B cell (primary cell): ENCODE measurements around the gene CDC42SE1. TPM values are rescaled to one million over a fixed set of nuclear protein-coding genes. Genes with fewer than 3 reads are reported as not detected.

Experiments
- ATAC-seq: fragments of 200-7000 bp; cut with Tn5 transposase; one replicate; pipeline ENCODE4 v1.10.0; 2021; ENCODE audit warnings: low read depth, mild to moderate bottlenecking, moderate number of reproducible peaks, moderate library complexity
- CTCF ChIA-PET: fragments of 350-600 bp; sonication (Branson Sonifier 250); formaldehyde crosslinking; loops from one replicate; lab custom pipeline; 2021; ENCODE audit warnings: antibody characterized with exemption, inconsistent platforms; lab: Charles Lee
- POLR2A ChIA-PET: fragments of 350-600 bp; sonication (Branson Sonifier 250); formaldehyde crosslinking; loops from one replicate; lab custom pipeline; 2021; ENCODE audit warnings: antibody characterized with exemption; lab: Charles Lee
- DNase-seq: peaks from one replicate; pipeline ENCODE4 v3.0.0; 2013
- H2AFZ ChIP-seq: 2 replicates; pipeline ENCODE4 v1.6.1; 2012; ENCODE audit warnings: mild to moderate bottlenecking, low read depth, low read length; ENCODE audit not compliant: insufficient read depth, poor library complexity, severe bottlenecking
- H3K27ac ChIP-seq, 2 donors: 1 replicate in 1 of 2; 2 replicates in 1 of 2; pipeline ENCODE4 v1.5.1; 2012 to 2013; ENCODE audit warnings: low read length in 2 of 2, mild to moderate bottlenecking in 2 of 2, moderate library complexity in 1 of 2
- H3K27me3 ChIP-seq, 4 experiments: fragments of 200-600 bp in 1 of 4; sonication (generic) in 1 of 4; replicated peaks in 1 of 4; 1 replicate in 2 of 4; 2 replicates in 2 of 4; pipeline versions ENCODE4 v1.6.1 to v1.7.0; 2013 to 2016; ENCODE audit warnings: low read length in 3 of 4, mild to moderate bottlenecking in 2 of 4, mixed read lengths in 1 of 4, moderate library complexity in 1 of 4; ENCODE audit not compliant: insufficient read depth in 4 of 4, control insufficient read depth in 3 of 4; ENCODE audit errors: control extremely low read depth in 1 of 4
- H3K36me3 ChIP-seq, 2 experiments: replicated peaks in 1 of 2; 1 replicate in 1 of 2; 2 replicates in 1 of 2; pipeline versions ENCODE4 v1.6.1 to v1.7.1; 2013; ENCODE audit warnings: low read length in 1 of 2; ENCODE audit not compliant: insufficient read depth in 2 of 2, control insufficient read depth in 1 of 2; ENCODE audit errors: control extremely low read depth in 1 of 2, extremely low read depth in 1 of 2
- H3K4me1 ChIP-seq, 2 donors: fragments of 200-600 bp in 1 of 2; sonication (generic) in 1 of 2; 1 replicate in 1 of 2; 2 replicates in 1 of 2; pipeline versions ENCODE4 v1.5.1 to v1.6.1; 2013 to 2017; ENCODE audit warnings: low read length in 2 of 2; ENCODE audit not compliant: control insufficient read depth in 2 of 2, insufficient read depth in 2 of 2
- H3K4me2 ChIP-seq: replicated peaks from 2 replicates; pipeline ENCODE3; 2012; ENCODE audit warnings: mild to moderate bottlenecking, low read depth, low read length; ENCODE audit not compliant: poor library complexity, severe bottlenecking
- H3K4me3 ChIP-seq, 5 experiments: fragments of 200-600 bp in 1 of 5; sonication (generic) in 1 of 5; 1 replicate in 3 of 5; 2 replicates in 2 of 5; pipeline versions ENCODE4 v1.5.1 to v1.7.0; 2011 to 2016; ENCODE audit warnings: low read length in 4 of 5, mild to moderate bottlenecking in 4 of 5, low read depth in 2 of 5, control low read depth in 1 of 5, moderate library complexity in 1 of 5; ENCODE audit not compliant: insufficient read depth in 1 of 5; ENCODE audit errors: control extremely low read depth in 1 of 5, extremely low read depth in 1 of 5
- H3K79me2 ChIP-seq: fragments of 200-600 bp; sonication (generic); one replicate; pipeline ENCODE4 v1.6.0; 2016; ENCODE audit warnings: low read length; ENCODE audit not compliant: control insufficient read depth, insufficient read depth
- H3K9ac ChIP-seq: fragments of 200-600 bp; sonication (generic); 2 replicates; pipeline ENCODE4 v1.6.1; 2017; ENCODE audit warnings: mild to moderate bottlenecking, low read length, moderate library complexity
- H3K9me3 ChIP-seq, 3 donors: one replicate each; pipeline versions ENCODE4 v1.6.1 to v1.7.1; 2013; ENCODE audit warnings: low read length in 2 of 3; ENCODE audit not compliant: control insufficient read depth in 2 of 3, insufficient read depth in 1 of 3; ENCODE audit errors: control extremely low read depth in 1 of 3
- H4K20me1 ChIP-seq: 2 replicates; pipeline ENCODE4 v1.6.0; 2012; ENCODE audit warnings: mild to moderate bottlenecking, low read length; ENCODE audit not compliant: insufficient read depth, control insufficient read depth, poor library complexity, severe bottlenecking
- H3K27ac Mint-ChIP-seq: one replicate; pipeline ENCODE4 v1.8.0; 2021; ENCODE audit warnings: mixed read lengths
- H3K27me3 Mint-ChIP-seq: one replicate; pipeline ENCODE4 v1.8.0; 2021; ENCODE audit warnings: mixed read lengths
- H3K4me1 Mint-ChIP-seq: one replicate; pipeline ENCODE4 v1.8.0; 2021; ENCODE audit warnings: mixed read lengths
- H3K4me3 Mint-ChIP-seq: one replicate; pipeline ENCODE4 v1.8.0; 2021; ENCODE audit warnings: mixed read lengths
- H3K9me3 Mint-ChIP-seq: one replicate; pipeline ENCODE4 v1.8.0; 2022; ENCODE audit warnings: mixed read lengths; ENCODE audit not compliant: insufficient read depth
- EZH2 ChIP-seq: IDR thresholded peaks from 2 replicates; pipeline ENCODE4 v1.6.1; 2012; ENCODE audit warnings: borderline replicate concordance, low read depth, mild to moderate bottlenecking, moderate library complexity, low read length; ENCODE audit not compliant: insufficient read depth, poor library complexity, severe bottlenecking
- WGBS: methylation state at CpG from one replicate; pipeline ENCODE4 v1.1.5; 2013; ENCODE audit warnings: missing lambda C conversion rate; ENCODE audit not compliant: insufficient coverage; 5-methylcytosine and 5-hydroxymethylcytosine counted together
- intact Hi-C: fragments of 100-400 bp; cut with micrococcal nuclease; formaldehyde crosslinking; loops from one replicate; pipeline ENCODE4 v1.10.0; 2022
- polyA plus RNA-seq: library from polyadenylated mRNA; depleted of rRNA; stranded (reverse); fragments of >200 nt; gene quantifications from 2 replicates; pipeline ENCODE4 v1.2.3, GENCODE V29; 2012
- total RNA-seq, 2 donors: library from RNA; stranded (reverse); fragments of 120-200 nt in 1 of 2; gene quantifications; 1 replicate in 1 of 2; 2 replicates in 1 of 2; pipeline versions ENCODE4 v1.2.3 to v1.2.4, GENCODE V29; 2013 to 2022
- TF ChIP-seq, protein P1 (sequence below): fragments of 200-600 bp; IDR thresholded peaks from one replicate; pipeline ENCODE4 v1.8.0; 2022; ENCODE audit warnings: antibody characterized with exemption, mild to moderate bottlenecking

Gene CDC42SE1
- total and polyA plus RNA-seq, 2 donors (not counting 1 experiment from before 2014, with no cell fraction given), result 238 to 366 TPM

- Mint-ChIP-seq H3K27me3 (no peaks in the 10 kb centered on the region), H3K27ac (peak overlapping the region; percentile 42), H3K4me1 (no peaks in the 10 kb centered on the region), H3K4me3 (no peak overlapping the region), H3K9me3 (no peaks in the 10 kb centered on the region)
- no peak overlapping the region for H3K9ac ChIP-seq
- intact Hi-C loops, result no loop called here
- no peaks in the 10 kb centered on the region for H3K9me3 ChIP-seq
- no peak overlapping the region for H2AFZ ChIP-seq
- ChIA-PET POLR2A (no interaction called here), CTCF (interaction anchor here (1.3 kb wide), 1 partner anchor 56 kb away, joined by 3 read pairs; no protein-coding TSS in a partner anchor)
- H3K4me1 ChIP-seq, result no peaks in the 10 kb centered on the region
- peaks cover 3 to 33% of the 10 kb centered on the region in 2 experiments for H3K36me3 ChIP-seq
- no peak overlapping the region for H3K27ac ChIP-seq
- H3K27me3 ChIP-seq, result no peaks in the 10 kb centered on the region
- TF ChIP-seq EZH2, result no peak
- TF ChIP-seq, protein P1, sequence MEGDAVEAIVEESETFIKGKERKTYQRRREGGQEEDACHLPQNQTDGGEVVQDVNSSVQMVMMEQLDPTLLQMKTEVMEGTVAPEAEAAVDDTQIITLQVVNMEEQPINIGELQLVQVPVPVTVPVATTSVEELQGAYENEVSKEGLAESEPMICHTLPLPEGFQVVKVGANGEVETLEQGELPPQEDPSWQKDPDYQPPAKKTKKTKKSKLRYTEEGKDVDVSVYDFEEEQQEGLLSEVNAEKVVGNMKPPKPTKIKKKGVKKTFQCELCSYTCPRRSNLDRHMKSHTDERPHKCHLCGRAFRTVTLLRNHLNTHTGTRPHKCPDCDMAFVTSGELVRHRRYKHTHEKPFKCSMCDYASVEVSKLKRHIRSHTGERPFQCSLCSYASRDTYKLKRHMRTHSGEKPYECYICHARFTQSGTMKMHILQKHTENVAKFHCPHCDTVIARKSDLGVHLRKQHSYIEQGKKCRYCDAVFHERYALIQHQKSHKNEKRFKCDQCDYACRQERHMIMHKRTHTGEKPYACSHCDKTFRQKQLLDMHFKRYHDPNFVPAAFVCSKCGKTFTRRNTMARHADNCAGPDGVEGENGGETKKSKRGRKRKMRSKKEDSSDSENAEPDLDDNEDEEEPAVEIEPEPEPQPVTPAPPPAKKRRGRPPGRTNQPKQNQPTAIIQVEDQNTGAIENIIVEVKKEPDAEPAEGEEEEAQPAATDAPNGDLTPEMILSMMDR, result no peak
- no CpG with 5 or more reads among the region's 3 CpGs for WGBS
- ATAC-seq (no peak), DNase-seq (no peak)
- H3K4me2 ChIP-seq, result no peak overlapping the region
- H4K20me1 ChIP-seq, result no peaks in the 10 kb centered on the region
- no peak overlapping the region for H3K4me3 ChIP-seq
- no peaks in the 10 kb centered on the region for H3K79me2 ChIP-seq
Observed at GRCh38 chr1:151035167-151035566, 24.3 kb downstream of the CDC42SE1 start.

GRCh38 chr1:151032164-151032563, 27.3 kb downstream of the CDC42SE1 start:
- Histone ChIP-seq H3K4me2 (no peak overlapping the region), H4K20me1 (no peaks in the 10 kb centered on the region), H3K36me3 (peaks cover 3 to 52% of the 10 kb centered on the region in 2 experiments), H3K27ac (no peak overlapping the region), H3K9ac (no peak overlapping the region), H3K9me3 (no peaks in the 10 kb centered on the region), H3K4me3 (no peak overlapping the region), H2AFZ (no peak overlapping the region), H3K4me1 (no peaks in the 10 kb centered on the region), H3K27me3 (no peaks in the 10 kb centered on the region), H3K79me2 (no peaks in the 10 kb centered on the region)
- Mint-ChIP-seq H3K4me3 (no peak overlapping the region), H3K4me1 (no peaks in the 10 kb centered on the region), H3K9me3 (no peaks in the 10 kb centered on the region), H3K27me3 (no peaks in the 10 kb centered on the region), H3K27ac (no peak overlapping the region)
- CTCF ChIA-PET, result no interaction called here
- intact Hi-C loops, result no loop called here
- POLR2A ChIA-PET, result no interaction called here
- DNase-seq, result no peak
- no peak for ATAC-seq
- TF ChIP-seq EZH2, result no peak
- TF ChIP-seq, protein P1, result no peak
- 100% methylated on average over 3 of the region's 8 CpGs for WGBS
